ENCODE measurements around the gene ZFP37.
"Not testable (repeated sequence)": the region's sequence is repeated elsewhere in the genome, so short reads cannot be mapped to it uniquely, and the experiment has no call there.

ZFP37 gene

GRCh38 chr9:113062256-113062931 is 5.9 kb upstream of the ZFP37 start:
- H3K9me3 ChIP-seq (ENCODE audit: control insufficient read depth, insufficient read depth, low read depth, low read length); H3K4me3 ChIP-seq (ENCODE audit: low read depth, low read length); CTCF ChIA-PET; H3K4me1 ChIP-seq (ENCODE audit: control insufficient read depth, insufficient read depth, low read length); POLR2A ChIA-PET; H3K27ac ChIP-seq (ENCODE audit: extremely low read depth, low read depth, low read length); H3K36me3 ChIP-seq (ENCODE audit: control insufficient read depth in 2 of 2, insufficient read depth in 1 of 2, low read length in 2 of 2): not testable (repeated sequence)

GRCh38 chr9:113061072-113061850 is 4.7 kb upstream of the ZFP37 start:
- CTCF ChIA-PET; H3K9me3 ChIP-seq (ENCODE audit: control insufficient read depth, insufficient read depth, low read depth, low read length); H3K4me1 ChIP-seq (ENCODE audit: control insufficient read depth, insufficient read depth, low read length); H3K36me3 ChIP-seq (ENCODE audit: control insufficient read depth in 2 of 2, insufficient read depth in 1 of 2, low read length in 2 of 2); POLR2A ChIA-PET; H3K27ac ChIP-seq (ENCODE audit: extremely low read depth, low read depth, low read length); H3K4me3 ChIP-seq (ENCODE audit: low read depth, low read length): not testable (repeated sequence)
- peak; percentile 50; the same call in 1 of the 2 replicates for TF ChIP-seq ZNF449 (tag by site-specific recombination; IDR thresholded peaks at IDR 0.05)

- POLR2A ChIA-PET: not testable (repeated sequence)
- CTCF ChIA-PET: interaction anchor here (0.7 kb wide), 1 partner anchor 12 kb away, joined by 5 read pairs; no protein-coding TSS in a partner anchor
- H3K4me3 ChIP-seq (ENCODE audit: low read depth, low read length): peak overlapping the region; percentile 21
These were observed 3.2 kb upstream of the ZFP37 start for GRCh38 chr9:113059581-113060284.

More at GRCh38 chr9:113059581-113060284, 3.2 kb upstream of the ZFP37 start:
- H3K9me3 ChIP-seq (ENCODE audit: control insufficient read depth, insufficient read depth, low read depth, low read length); H3K36me3 ChIP-seq (ENCODE audit: control insufficient read depth in 2 of 2, insufficient read depth in 1 of 2, low read length in 2 of 2); H3K27ac ChIP-seq (ENCODE audit: extremely low read depth, low read depth, low read length); H3K4me1 ChIP-seq (ENCODE audit: control insufficient read depth, insufficient read depth, low read length): not testable (repeated sequence)
- TF ChIP-seq ZIC2 (tag by site-specific recombination; IDR thresholded peaks at IDR 0.05) (peak; percentile 35), ZBTB17 (tag by site-specific recombination; IDR thresholded peaks at IDR 0.05) (peak; percentile 56), ZEB2 (tag by site-specific recombination; IDR thresholded peaks at IDR 0.05) (0 out of 2 replicates have a peak, but pooled peaks have one; percentile 30), PATZ1 (tag by site-specific recombination; IDR thresholded peaks at IDR 0.05) (peak; percentile 60), ZNF501 (tag by site-specific recombination; IDR thresholded peaks at IDR 0.05) (0 out of 2 replicates have a peak, but pooled peaks have one; percentile 23), SP7 (tag by site-specific recombination; IDR thresholded peaks at IDR 0.05) (0 out of 2 replicates have a peak, but pooled peaks have one; percentile 14), ZNF335 (tag by site-specific recombination; conservative IDR thresholded peaks at IDR 0.05) (peak; percentile 59), SP2 (tag by site-specific recombination; IDR thresholded peaks at IDR 0.05) (peak; percentile 64), GLIS1 (tag by site-specific recombination; IDR thresholded peaks at IDR 0.05) (peak; percentile 61), ZNF518A (tag by site-specific recombination; conservative IDR thresholded peaks at IDR 0.05; ENCODE audit: low read depth) (peak; percentile 96), ZNF366 (tag by site-specific recombination; conservative IDR thresholded peaks at IDR 0.05) (0 out of 2 replicates have a peak, but pooled peaks have one; percentile 18), ZBTB11 (tag by site-specific recombination; conservative IDR thresholded peaks at IDR 0.05; ENCODE audit: low read depth) (peak; percentile 83)

All from HEK293 (cell line).